Activated gamma-delta T cell treated with Interleukin-2 at 50 U/mL for 16 hours (primary cell): ENCODE results near the gene RHBDL1.
A peak's percentile ranks its signal among the peaks of the same experiment; 100 is the strongest.
"Not testable (repeated sequence)": the region's sequence is repeated elsewhere in the genome, so short reads cannot be mapped to it uniquely, and the experiment has no call there.

ENCODE experiments used
- DNase-seq: peaks from one replicate; pipeline ENCODE4 v3.0.0-alpha.2; 2020

Gene RHBDL1

DNA sequence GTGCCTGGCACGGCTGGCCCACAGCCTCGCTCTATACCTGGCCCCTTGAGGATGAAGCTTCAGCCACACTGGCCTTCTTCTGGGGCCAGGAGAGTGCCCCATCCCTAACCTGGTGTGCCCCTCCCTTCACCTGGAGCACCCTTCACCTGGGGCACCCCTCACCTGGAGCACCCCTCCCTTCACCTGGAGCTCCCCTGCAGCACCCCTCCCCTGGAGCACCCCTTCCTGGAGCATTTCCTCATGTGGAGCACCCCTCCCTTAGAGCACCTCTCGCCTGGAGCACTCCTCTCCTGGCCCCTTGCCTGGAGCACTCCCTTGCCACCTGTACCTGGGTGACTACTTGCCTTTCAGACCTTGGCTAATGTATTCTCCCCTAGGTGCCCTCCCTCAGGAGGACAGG, 32.5 kb downstream of the RHBDL1 start:
- no peak for DNase-seq

DNA sequence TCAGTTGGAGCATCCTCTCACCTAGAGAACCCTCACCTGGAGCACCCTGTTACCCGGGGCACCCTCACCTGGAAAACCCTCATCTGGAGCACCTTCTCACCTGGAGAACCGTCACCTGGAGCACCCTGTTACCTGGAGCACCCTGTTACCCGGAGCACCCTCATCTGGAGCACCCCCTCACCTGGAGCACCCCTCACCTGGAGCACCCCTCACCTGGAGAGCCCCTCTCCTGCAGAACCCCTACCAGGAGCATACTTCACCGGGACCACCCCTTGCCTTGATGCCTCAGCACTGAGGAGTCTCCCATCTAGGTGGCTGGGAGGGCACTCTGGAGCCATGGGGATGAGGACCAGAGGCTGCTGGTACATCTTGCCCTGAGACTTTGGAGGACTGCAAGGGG, 33.5 kb downstream of the RHBDL1 start:
- no peak for DNase-seq

DNA sequence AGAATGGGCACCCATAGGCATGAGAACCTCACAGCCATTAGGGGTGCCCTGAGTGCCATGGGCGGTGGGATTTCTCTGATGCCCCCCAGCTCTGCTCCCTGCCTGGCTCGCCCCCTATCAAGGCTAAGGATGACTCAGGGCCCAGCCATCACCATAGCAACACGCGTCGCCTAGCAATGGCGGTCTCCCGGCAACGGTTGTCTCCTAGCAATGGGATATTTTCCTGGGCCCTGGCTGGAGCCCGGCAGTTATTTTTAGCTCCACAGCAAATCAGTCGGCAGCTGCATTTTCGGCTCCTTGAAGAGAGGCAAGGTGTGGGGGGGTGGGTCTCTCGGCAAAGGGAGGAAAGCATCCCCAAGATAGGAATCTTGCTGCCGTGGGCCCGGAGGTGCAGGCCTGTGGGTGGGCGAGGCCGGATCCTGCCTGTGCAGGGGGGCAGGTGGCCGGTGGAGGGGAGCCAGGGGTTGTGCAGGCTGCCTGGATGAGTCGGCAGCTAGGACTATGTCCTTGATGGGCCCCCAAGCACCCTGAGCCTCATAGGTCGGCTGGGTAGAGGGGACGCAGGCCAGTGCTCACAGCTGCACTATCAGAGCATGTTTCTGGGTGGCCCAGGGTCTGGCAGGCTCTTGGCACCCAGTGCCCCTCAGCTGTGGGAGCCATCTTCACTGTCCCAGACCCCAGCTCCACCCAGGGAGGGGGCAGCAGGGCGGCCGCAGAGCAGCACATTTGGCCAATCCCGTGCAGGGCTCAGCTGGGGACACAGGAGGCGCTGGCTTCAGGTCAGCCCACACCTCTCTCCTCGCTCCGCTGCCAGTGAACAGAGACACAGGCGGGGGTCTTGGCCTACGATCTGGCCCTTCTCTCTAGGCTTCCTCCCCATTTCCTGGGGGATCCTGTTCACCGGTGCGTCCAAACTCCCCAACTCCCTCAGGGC, 34.4 kb downstream of the RHBDL1 start:
- no peak for DNase-seq

DNA sequence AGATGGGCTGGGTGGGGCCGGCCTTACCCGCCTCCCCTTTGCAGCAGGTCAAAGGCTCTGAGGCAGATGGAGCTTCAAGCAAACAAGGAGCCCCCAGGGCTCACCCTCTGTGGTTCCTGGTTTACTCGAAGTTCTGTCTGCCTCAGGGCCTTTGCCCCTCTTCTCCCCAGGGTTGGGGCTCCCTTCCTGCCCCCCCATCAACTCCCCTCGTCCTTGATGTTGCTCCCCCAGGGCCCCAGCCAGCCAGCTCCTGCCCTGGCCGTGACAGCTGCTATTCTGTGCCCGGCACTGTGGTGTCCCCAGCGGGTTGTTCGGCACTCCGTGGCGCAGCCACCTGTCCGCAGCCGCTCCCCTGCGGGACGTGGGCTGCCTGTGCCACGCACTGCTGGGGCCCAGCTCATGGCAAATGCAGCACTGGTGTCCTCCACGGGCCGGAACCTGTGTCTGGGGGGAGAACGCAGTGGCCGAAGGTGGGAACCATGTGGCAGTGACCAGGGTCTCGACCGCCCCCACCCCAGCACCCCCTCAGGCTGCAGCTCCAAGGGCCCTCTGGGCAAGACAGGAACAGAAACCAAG, 35.1 kb downstream of the RHBDL1 start:
- no peak for DNase-seq

DNA sequence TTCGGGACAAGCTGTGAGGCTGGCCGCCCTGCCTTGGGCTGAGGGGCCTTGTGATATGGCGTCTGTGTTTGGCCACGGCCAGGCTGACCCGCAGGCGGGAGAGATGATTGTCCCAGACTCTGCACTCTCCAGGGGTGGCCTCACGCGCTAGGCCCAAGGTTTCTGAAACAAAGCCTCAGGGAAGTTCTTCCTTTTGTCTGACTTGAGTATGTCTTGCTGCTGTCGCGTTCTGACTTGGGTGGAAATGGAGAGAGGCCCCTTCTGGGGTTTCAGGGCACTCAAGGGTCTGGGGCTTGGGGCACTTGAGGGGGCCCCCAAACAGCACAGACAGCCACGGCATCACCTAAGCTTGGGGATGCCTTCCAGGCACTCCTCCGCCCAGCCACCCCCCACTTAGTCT, 35.6 kb downstream of the RHBDL1 start:
- no peak for DNase-seq

GRCh38 chr16:711548-712320, 36.3 kb downstream of the RHBDL1 start:
- peak; percentile 83 for DNase-seq

GRCh38 chr16:712740-713250, 37.3 kb downstream of the RHBDL1 start:
- DNase-seq: not testable (repeated sequence)

DNA sequence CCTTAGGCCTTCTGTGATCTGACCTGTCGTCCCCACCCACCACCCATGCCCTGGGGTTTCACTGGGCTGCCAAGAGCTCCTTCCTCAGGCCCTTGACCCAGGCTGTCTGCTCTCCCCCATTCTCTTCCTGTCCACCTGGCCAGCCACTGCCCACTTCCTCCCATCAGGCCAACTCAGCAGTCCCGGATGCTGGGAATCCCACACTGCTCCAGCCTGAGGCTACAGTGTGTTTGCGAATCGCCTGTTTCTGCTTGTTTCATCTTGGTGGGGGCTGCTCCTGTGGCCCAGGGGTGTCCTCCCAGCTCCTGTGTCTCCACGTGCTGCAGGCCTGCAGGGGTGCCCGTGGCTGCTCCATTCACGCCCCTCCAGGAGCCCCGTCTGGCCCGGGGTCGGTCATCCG, 38.6 kb downstream of the RHBDL1 start:
- DNase-seq: no peak

DNA sequence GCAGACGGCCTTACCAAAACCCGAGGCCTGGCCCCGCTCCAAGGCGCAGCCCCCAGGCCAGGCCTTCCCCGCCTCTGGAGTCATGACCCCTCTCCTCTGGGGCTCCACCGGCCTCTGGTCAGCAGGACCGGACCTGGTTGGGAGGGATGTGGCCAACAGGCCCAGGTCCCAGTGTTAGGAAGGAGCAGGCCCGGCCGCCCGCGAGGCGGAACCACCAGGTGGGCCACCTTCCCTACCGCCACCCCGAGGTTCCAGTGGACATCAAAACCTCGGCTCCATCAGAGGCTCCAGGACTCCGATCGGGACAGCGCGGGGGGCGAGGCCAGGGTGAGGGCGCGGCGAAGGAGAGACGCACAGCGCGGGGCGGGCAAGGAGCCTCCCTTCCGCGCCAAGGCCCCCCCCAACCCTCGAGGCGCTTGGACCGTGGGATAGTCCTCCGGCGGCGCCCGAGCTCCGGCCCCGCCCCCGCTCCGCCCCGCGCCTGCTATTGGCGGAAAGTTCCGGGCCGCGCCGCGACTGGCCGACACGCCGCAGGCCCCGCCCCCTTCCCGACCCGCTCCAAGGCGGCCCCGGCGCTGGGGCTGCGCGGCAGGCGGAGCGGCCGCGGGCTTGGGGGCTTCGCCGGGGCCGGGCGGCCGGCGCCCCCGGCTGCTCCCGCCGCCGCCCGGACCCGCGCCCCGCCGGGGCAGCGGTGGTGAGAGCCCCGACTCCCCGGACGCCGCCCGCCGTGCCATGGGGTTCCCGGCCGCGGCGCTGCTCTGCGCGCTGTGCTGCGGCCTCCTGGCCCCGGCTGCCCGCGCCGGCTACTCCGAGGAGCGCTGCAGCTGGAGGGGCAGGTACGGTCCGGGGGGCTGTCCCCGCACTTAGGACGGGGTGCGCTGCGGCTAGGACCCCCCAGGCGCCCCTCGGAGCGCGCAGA, 39.3 kb downstream of the RHBDL1 start, which contains the start of gene METRN:
Gene METRN (plus strand): TSS at position 561 of the 919 bp plus-strand sequence. CDS start 172 bp downstream, at position 733.
- peak; percentile 90 for DNase-seq

- DNase-seq: no peak
Observed at GRCh38 chr16:715477-716199, 40.2 kb downstream of the RHBDL1 start.

- DNase-seq: no peak
Observed at GRCh38 chr16:716200-716568, 40.7 kb downstream of the RHBDL1 start.

DNA sequence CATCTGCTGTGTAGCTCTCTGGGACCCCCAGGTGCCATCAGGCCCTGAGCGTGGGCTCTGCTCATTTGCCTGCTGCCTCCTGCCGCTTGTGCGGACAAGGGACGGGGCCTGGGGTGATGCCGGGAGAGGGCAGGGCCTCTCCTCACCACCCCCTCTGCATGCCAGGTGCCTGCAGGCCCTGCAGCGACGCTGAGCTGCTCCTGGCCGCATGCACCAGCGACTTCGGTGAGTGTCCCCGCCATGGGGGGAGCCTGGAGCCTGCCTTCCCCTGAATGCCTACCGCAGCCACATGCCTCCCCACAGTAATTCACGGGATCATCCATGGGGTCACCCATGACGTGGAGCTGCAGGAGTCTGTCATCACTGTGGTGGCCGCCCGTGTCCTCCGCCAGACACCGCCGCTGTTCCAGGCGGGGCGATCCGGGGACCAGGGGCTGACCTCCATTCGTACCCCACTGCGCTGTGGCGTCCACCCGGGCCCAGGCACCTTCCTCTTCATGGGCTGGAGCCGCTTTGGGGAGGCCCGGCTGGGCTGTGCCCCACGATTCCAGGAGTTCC, 41.4 kb downstream of the RHBDL1 start:
- DNase-seq: no peak

DNA sequence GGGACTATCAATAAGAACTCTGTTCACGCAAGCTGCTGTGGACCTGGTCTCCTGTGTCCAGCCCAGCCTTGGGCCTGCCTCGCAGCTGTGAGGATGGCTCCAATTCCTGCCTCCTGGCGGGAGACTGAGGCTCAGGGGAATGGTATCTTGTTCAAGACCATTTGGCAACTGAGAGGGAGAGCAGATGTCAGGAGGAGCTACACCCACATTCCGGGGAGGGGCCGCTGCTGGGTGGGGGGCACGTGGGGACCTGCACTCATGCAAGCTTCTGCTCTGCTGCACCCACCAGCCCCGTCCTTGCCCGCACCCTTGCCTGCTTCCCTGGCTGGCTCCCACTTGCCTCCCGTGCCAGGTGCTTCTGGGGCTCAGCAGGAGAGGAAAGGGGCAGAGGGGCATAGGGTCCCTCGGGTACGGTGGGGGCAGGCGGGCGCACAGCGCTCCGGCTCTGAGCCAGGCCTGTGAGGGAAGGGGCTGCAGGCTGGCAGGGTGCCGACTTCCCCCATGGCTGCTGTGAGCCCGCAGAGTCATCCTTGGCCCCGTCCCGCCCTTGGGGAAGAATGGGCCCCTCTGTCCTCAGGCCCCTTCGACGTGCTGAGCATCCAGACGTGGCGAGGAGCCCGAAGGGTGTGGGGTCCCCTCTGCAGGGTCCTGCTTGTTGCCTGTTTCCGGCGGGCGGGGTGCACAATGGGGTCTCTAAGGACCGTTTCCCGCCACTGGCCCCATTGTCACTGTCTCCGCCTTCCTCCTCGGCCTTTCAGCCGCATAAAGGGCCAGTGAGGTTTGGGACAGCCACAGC, 42.2 kb downstream of the RHBDL1 start:
- no peak for DNase-seq

- no peak for DNase-seq
Observed at GRCh38 chr16:718389-718788, 42.9 kb downstream of the RHBDL1 start.

DNA sequence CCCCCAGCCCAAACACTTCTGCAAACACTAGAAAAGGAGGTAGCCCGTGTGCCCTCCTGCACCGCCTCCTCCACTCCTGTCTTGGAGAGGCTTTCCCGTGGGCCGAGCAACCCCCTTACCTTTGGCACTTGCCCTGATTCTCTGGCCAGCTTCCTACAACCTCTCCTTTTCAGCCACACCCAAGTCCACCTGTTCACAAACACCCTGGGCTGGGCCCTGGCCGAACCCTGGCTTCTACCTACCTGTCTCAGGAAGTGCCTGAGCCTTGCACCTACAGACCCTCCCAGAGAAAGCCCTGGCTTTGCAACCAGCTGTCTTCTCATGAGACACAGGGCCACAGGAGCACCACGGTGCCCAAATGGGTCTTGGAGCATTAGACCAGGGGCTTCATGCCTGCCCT, 43.5 kb downstream of the RHBDL1 start:
- no peak for DNase-seq

DNA sequence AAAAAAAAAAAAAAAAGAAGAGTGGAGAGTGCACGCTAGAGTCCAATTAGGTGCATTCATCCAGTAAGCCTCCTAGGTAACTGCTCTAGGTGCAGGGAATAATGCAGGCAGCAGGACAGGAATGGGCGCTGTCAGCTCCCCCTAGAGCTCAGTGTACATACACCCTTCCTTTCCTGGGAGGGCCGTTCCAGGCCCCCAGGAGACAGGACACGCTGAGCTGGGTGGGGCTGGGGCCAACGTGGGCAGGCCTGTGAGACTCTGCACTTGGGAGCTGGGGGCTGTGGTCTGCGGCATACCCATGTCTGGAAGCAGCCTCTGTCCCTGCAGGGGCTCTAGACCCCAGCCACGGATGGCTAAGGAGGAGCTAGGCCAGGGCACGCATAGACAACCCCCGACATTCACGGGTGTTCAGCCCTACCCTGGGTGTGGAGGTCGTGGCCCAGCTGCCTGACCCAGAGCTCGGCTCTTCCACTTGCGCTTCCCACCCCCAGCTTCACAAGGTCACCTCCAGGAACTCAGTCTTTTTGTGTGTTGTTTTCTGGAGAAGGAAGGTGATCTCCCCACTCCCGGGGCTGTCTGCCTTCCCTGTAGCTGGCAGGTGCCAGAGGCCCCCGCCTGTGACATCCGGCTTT, 44.5 kb downstream of the RHBDL1 start:
- no peak for DNase-seq

DNA sequence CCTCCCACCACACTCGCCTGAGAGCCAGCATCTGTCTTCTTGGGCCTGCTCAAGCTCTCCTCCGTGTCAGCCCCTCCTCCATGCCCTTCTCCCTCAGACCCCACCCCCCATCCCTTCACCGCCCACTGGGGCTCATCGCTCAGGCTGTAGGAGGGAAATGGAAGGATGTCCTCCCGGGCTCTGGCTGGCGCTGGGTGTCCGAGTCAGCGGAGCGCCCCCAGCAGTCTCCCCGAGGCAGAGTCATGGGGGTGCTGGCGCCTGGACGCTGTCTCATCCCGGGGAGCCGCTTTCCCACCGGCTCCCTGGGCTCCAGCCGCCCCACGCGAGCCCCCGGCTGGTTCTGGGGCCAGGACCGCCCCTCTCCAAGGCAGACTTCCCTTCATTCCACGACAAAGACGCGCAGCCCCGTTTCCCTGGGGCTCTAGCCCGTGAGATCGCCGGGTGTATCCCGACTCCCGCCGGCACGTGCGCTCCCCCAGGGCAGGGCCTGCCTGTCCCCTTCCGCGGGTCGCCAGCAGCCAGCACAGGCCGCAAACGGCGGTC, 45.0 kb downstream of the RHBDL1 start:
- no peak for DNase-seq

GRCh38 chr16:720990-721764, 45.7 kb downstream of the RHBDL1 start, which contains the start of gene ANTKMT:
TSS of gene ANTKMT (plus strand) at chr16:721146. CDS start at chr16:721275, 129 bp downstream.
- DNase-seq: peak; percentile 74
